NCI-H345 treated with DMSO at 0.1 percent for 48 hours (cell line): Measurements from ENCODE around the gene DBI.

ENCODE experiments used
- DNase-seq: peaks from one replicate; lab custom pipeline; 2025; ENCODE audit not compliant: unreplicated experiment; lab: John Stamatoyannopoulos, UW

The DBI gene

GRCh38 chr2:119366649-119367471 is at the start of gene DBI, which contains the start of gene C2orf76:
Gene DBI (plus strand): TSS chr2:119366977. CDS start chr2:119367052, 75 bp downstream.
Gene C2orf76 (minus strand): TSS chr2:119366834. CDS start chr2:119339959, 26,875 bp downstream.
- peak; percentile 90 for DNase-seq

GRCh38 chr2:119317554-119317953 is 49.2 kb upstream of the DBI start:
- no peak for DNase-seq

- DNase-seq, result no peak
These were observed 47.2 kb upstream of the DBI start for GRCh38 chr2:119319593-119319992.

GRCh38 chr2:119323459-119323858 is 43.3 kb upstream of the DBI start:
- DNase-seq, result no peak

- no peak for DNase-seq
These were observed 42.0 kb upstream of the DBI start for GRCh38 chr2:119324685-119325270.

- DNase-seq, result no peak
These were observed 39.8 kb upstream of the DBI start for GRCh38 chr2:119326938-119327337.

GRCh38 chr2:119327431-119327830 is 39.3 kb upstream of the DBI start:
- no peak for DNase-seq

GRCh38 chr2:119332953-119333352 is 33.8 kb upstream of the DBI start:
- DNase-seq, result no peak

- DNase-seq, result no peak
These were observed 33.4 kb upstream of the DBI start for GRCh38 chr2:119333360-119333759.

- DNase-seq, result no peak
These were observed 32.9 kb upstream of the DBI start for GRCh38 chr2:119333833-119334232.

GRCh38 chr2:119337749-119338148 is 29.0 kb upstream of the DBI start:
- no peak for DNase-seq

- DNase-seq, result no peak
These were observed 28.5 kb upstream of the DBI start for GRCh38 chr2:119338272-119338671.

- no peak for DNase-seq
These were observed 27.8 kb upstream of the DBI start for GRCh38 chr2:119338826-119339561.

GRCh38 chr2:119339562-119339923 is 27.2 kb upstream of the DBI start:
- DNase-seq, result no peak

GRCh38 chr2:119341684-119342083 is 25.1 kb upstream of the DBI start:
- DNase-seq, result no peak

GRCh38 chr2:119349289-119349688 is 17.5 kb upstream of the DBI start:
- no peak for DNase-seq

GRCh38 chr2:119350311-119350998 is 16.3 kb upstream of the DBI start:
- DNase-seq, result no peak

GRCh38 chr2:119352357-119352756 is 14.4 kb upstream of the DBI start:
- DNase-seq, result no peak

GRCh38 chr2:119354860-119355259 is 11.9 kb upstream of the DBI start:
- no peak for DNase-seq

GRCh38 chr2:119359774-119360173 is 7.0 kb upstream of the DBI start:
- no peak for DNase-seq

- no peak for DNase-seq
These were observed 6.3 kb upstream of the DBI start for GRCh38 chr2:119360423-119360966.
